HG03432 (cell line): Measurements from ENCODE around the gene SSUH2.

Source experiments
- ATAC-seq: cut with Tn5 transposase; IDR thresholded peaks from one replicate; pipeline ENCODE4 v1.9.1; 2021; ENCODE audit warnings: mild to moderate bottlenecking, moderate library complexity; ENCODE audit not compliant: unreplicated experiment

Gene SSUH2

DNA sequence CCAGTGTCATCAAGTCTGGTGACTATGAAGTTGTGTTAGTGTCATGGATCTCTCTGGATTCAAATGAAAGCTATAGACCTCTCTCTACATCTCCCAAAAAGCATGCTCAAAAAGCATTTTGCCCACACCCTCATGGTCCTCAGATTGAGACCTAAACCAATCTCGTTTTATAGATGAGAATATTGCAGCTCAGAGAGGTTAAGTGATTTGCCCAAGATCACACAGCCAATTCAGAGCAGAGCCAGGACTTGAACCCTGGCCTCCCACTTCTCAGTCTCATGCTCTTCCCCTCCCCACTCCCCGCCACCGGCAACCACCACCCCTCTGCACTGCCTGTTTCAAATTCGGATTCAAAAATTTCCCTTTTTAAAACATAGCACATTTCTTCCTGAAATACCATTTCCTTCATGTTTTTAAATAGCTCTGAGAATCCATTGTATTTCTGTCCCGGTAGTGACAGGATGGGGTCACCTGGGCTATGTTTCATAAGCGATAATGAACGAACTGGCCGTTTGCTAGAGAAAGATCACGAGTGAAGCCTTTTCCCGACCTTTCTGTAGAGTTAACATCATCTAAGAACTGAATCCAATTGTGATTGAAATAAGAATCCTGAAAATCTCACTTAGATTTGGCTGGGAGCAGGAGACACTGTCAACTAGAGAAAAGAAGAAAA is 769 bp downstream of the SSUH2 start:
- no peak for ATAC-seq

DNA sequence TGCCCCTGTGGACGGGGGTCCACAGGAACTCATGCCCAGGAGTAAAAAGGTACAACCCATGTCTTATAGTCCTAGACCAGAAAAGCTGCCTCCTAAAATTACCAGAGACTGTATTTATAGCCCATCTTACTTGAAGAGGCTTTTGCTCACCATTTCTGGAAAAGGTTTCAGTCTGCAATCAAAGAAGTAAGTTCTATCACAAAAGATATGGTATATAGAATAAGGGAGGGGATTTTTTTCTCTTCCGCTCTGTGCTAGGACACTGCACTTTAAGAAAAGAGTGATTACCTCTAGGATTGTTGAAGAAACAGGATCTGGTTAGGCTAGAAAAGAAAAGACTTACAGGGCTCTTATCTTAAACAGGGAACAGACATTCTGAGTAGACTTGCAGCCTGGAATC is 2.6 kb downstream of the SSUH2 start:
- ATAC-seq: no peak

DNA sequence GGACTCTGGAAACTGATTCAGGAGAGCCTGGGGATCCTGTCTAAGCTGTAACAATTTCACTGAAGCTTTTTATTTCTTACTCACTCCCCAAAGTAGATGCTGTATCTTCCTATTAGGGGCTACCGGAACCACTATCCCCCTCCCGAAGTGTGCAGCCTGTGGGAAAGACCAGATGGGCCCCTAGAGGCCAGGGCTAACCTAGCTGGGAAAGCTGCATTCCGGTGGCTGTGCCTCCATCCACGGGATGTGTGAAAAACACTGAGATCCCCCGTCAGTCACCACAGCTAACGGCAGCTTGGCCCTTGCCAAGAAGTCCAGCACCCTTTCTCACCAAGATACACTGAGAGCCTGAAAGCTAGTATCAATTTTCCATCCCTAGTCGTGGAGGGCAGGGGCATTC is 3.1 kb downstream of the SSUH2 start:
- no peak for ATAC-seq

DNA sequence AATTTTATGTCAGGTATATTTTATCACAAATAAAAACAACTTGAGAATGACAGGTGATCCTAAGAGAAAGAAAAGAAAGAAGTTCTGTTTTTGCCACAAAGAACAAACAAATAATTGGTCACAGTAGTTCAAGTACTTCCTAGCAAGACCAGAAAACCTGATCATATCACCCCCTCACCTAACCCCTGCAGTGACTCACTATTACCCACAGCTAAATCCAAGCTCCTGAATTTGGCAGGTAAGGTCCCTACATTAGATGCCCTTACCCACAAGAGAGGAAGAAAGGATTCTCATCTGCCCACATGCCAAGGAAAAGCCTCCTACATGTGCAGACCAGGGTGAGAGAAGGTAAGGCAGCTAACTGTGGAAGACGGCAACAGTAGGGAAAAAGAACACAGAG is 4.4 kb downstream of the SSUH2 start:
- no peak for ATAC-seq

DNA sequence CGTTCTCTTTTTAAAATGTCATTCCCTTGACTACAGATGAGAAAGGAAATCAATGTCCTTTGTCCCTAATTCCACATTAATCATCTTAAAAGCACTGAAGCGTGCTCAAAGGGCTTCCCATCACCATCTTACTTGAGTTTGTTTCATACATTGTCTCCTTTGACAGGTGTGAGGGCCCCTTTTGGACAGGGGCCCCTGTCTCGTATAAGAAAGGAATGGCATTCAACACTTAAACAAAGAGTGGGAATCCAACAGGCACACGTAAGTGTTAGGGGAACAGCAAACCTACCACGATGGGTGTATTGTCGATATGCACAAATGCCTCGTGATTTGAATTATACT is 5.0 kb downstream of the SSUH2 start:
- ATAC-seq: no peak

DNA sequence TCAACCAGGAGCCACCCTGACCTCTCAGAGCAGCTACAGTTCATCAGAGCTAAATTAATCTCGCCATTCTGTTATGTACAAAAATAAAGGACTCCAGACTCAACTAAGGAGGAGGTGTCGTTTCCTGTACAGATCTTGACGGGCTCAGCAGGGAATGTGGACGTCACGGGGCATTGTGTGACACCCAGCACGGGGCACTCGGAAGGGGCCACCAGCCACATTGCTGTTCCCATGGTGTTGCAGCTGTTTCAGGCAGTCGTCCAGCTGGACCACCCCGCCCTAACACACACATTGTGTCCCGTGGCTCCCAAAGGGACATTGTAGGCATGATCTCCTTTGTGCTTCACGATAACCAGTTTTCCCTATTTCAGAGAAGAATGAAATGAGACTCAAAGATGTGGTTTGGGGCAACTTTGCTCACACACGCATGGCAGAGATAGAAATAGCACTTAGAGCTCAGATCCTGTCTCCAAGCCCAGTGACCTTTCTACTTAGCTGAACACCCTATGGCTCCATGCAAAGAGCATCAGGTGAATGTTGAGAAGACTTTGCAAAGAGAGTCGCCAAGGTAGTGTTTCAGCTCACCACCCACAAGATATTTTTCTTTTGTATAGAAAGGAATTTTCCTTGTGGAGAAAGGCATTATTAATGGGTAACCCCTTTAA is 5.5 kb downstream of the SSUH2 start:
- no peak for ATAC-seq

DNA sequence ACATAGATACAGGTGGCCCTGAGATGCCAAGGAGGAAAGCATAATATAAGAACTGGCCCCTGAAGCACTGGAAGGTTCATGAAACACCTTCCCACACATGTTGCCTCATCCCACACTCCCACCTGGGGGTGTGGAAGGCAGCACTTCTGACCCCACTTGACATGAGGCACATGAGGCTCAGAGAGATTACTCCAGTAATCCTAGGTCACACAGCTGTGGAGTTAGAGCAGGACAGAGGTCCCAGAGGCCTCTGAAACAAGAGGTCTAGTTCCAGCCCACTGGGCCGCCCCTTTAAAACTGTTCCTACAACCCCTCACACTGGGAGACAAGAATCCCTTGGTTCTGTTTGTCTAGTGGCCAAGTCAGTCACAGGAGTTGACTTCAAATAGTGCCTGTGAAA is 7.2 kb downstream of the SSUH2 start:
- no peak for ATAC-seq

DNA sequence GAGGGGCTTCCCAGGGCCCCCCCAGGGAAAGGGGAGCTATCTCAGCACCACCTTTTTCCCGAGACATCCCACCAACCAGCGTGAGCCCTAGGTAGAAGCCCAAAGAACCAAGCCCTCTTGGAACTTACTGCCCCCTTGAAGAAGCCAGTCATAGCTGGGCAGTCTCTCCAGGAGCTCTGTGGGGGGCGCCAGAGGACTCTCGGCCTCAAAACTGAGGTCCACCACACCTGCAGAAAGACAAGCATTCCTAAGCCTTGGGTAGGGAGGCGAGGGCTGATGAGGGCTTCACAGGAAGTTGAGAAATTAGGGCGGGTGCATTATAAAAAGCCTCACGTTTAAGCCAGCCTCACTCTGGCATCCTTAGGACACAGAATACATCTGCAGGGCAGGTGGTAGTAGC is 9.0 kb downstream of the SSUH2 start:
- ATAC-seq: no peak

DNA sequence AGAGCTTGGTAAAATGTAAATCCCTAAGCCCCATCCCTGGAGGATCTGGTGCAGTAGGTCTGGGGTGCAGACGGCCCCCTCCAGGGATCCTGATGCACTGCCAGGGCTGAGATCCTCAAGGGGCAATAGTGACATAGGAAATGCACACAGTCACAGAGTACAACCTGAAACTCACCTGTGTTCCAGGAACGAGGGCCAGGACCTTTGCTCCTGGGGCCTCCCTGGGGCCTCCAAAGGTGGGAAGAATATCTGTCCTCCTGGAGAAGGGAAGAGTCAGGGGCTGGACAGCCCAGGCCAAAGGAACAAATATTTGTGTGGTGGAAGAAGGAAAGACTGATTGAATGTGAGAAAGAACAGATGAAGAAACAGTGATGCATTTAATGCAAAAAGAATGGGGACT is 9.5 kb downstream of the SSUH2 start:
- ATAC-seq: no peak

DNA sequence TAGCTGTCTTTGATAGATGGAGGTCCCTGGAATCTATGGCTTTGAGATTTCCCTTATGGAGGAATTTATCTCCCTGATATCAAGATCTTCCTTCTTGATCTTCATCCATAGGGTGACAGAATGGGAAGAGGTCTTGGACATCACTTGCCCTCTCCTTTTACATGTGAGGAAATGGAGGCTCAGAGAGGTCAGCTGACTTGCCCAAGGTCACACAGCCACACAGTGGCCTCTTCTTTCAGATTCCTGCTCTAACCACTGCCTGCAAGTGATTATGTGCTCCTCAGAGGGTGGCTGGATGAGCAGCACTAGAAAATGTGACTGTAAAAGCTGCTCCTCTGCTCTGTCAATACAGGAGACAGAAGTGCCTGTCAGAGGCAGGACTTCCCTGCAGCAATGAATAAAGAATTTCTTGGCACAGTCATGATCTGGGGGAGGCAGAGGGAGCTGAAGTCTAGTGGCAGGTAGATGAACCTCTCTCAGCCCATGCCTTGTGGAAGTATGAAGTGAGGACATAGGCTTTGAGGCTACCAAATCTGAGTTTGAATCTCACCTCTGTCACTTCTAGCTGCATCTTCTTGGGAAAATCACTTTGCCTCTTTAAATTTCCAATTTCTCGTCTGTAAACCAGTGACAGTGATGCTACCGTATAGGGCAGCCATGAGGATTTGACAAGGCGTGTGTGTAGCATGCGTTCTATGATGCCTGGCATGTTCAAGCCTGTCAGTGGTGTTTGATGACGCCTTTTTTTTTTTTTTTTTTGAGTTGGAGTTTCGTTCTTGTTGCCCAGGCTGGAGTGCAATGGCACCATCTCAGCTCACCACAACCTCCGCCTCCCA is 12.0 kb downstream of the SSUH2 start:
- no peak for ATAC-seq

DNA sequence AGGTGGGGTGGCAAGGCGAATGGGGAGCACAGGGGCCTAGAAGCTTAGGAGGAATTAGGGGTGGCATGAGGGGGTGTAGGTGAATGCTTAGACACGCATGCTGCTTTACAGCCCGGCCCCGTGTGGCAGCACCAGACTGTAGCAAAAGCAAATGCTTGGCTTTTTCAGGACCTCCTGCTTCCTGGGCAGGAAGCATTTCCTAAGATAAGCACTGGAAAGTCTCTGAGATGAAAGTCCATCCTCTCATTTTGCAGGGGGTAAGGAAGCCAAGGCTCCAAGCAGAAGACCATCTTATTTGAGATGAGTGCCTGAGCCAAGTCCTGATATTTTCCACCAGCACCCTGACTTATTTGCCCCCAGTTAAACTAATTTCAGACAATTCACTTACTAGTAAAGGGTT is 12.9 kb downstream of the SSUH2 start:
- ATAC-seq: no peak

DNA sequence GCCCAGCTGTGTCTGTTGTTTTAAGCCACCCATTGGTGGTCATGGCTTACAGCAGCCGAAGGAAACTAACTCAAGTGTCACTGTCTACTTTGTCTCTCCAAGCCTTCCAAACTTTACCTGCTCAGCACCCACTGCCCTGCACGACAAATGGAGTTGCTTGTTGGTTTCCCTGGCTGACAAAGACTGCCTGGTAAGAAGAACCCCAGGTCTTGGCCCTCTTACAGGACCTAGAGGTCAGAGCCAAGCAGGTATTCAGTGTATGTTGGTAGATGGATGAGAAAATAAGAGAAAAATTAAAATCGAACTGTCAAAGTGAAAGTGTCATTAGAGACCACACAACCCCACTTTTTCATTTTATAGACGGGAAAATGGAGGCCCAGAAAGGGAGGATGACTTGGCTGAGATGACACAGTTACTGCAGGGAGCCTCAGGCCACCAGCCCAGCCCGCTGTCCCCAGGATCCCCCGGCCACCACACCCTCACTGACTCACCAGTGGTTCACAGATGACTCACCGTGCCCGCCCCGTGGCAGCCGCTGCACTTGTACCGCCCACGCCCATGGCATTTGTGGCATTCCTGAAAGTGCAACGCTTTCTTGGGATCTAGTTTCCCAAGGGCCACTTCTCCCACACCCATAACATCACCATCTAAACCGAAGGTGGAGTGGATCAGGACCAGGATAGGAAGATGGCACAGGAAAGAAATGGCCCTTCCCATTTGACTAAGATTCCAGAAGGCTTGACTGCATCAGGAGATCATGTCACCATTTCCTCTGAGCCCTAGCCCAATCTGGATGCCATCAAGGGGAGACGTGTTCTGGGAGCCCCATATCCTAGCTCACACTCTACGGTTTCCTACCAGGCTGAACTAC is 15.2 kb downstream of the SSUH2 start:
- peak; percentile 86 for ATAC-seq

DNA sequence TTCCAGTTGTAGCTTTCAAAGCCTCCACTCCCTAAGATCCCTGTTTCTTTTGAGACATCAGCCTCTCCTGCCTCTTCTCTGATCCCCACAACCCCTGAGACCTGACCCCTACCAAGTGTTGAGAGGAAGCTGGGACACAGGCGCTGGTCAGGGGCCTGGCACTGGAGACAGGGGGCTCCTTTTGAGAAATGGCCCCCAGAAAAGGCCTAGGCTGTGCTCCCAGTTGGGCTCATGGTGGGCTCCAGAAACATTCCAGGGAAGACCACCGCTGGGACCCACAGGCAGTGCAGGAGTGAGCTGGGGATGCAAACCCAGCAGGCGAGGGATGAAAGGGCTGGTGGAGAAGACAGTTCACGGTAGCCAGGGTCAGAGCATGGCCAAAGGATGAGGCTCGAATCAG is 16.6 kb downstream of the SSUH2 start:
- no peak for ATAC-seq

DNA sequence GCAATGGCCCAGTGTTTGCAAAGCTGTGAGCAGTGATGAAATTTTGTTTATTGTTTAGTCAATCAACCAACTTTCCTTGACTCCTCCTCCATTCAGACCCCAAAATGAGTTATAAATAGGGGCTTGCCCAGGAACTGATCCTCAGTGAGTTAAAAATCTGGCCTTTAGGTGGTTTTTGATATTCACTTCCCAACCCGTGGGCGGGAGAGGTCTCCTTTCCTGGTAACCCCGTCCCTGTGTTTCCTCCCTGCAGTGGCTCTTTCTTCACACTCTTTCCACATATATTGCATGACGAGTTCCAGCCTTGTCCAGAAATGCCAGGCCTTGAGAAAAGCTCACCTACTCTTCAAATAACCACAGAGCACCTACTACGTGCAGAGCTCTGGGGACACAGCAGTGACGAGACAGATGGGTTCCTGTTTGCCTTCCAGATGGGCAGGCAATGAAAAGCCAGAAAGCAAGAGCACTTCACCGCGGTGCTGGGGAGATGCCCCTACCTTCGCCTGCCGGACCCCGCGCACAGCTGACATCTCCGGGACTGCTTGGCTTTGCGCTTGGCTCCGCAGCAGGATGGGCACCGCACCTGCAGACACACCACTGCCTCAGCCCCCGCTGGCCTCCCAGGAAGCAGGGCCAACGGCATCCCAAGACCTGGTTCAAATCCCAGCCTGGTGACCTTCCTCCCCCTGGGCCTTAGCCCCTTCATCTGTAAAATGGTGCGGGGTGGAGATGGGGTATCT is 17.2 kb downstream of the SSUH2 start:
- ATAC-seq: no peak

DNA sequence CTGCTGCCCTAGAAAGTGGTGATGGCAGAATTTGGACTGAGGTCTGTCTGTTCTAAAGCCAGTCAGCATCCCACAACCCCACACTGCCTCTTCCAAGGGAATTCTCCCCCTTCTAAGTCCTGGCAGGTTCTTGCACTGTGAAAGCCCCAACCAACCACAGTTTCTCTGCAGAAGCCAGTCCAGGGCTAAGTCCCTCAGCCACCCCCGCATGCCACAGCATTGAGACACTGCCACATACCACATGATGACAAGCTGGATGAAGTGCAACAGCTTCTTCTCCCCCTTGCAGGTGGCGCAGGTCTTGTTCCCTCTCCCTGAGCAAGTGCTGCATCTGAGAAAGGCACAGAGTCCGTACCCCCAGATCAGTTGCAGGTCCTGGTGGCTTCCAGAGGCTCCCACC is 18.6 kb downstream of the SSUH2 start:
- no peak for ATAC-seq

DNA sequence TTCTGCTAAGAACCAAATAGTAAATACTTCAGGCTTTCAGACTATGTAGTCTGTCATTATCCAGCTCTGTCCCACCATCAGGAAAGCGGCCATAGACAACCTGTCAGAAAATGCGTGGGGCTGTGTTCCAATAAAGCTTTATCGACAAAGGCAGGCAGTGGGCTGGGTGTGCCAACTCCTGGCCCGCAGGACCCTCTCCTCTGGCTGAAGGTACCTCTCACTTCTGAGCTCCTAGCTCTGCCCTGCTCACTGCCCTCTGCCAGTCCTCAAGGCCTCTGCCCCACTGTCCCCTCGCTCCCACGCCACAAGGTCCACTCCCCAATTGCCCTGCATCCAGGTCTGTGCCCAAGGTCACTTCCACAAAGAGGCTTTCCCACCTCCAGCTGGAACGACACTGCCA is 20.0 kb downstream of the SSUH2 start:
- no peak for ATAC-seq

DNA sequence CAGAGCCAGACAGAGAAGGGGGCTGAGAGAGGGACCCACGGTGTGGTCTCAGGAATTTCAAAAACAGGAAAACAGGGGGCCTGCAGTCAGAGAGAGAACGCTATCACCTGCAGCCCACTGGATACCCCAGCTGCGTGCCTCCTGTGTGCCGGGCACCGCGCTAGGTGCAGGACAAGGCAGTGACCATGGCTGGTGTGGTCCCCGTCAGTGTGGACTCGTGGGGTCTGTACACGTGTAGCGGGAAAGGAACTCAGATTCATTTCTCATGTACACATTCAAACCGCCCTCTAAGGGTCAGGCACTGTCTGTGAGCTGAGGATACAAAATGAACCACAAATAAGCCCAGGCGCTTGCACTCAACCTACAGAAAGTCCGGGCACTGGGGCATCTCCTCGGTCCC is 20.9 kb downstream of the SSUH2 start:
- ATAC-seq: no peak

DNA sequence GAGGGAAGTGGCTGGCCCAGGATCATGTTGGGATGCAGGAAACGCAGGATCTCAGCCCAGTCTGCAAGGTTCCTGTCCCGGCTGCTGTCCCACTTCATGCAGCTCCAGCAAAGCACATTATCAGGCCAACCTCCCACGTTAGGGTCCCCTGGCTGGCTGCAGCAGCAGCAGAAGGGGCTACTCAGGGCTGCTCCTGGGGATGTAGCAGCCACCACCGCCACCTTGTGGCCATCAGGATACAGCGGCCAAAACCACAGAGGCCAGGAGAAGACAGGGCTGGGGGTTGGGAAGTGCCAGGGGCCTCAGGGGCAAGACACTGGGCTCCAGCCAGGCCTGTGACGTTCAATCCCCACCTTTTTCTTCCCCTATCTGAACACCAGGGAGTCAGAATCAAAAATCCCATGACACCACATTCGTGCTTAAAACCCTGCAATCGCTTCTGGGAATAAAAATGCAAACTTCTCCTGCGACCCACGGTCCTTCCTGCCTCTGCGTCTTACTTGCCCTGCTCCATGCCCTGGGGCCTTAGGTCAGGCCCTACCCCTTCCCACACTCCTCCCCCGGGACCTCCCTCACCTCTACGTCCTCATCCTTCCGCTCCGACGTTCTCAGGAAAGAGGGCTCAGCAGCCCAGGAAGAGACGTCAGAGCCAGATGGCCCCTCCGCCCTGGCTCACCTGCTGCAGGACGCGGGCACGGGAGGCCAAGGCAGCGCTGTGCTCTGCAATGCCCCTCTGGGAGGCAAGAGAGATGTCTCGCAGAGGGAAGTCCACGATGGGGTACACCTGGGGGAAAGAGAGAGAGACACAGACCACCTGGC is 21.5 kb downstream of the SSUH2 start:
- ATAC-seq: peak; percentile 92

DNA sequence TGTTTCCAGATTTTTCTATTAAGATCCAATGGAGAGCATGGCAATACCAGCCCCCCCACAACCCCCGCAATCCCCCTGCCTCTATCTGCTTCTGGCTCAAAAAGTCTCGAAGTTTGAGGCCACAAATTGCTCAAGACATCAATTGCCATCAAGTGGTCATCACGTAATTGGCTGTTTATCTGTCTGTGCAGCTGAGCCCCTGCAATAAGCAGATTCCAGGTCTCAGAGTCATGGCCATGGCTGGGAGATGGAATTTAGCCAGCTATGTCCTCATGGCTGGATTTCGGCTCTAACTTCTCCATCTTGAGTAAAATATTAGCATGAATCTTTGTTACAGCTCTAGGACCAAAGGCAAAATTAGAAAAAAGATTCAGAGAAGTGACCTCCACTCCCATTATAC is 22.7 kb downstream of the SSUH2 start:
- no peak for ATAC-seq

DNA sequence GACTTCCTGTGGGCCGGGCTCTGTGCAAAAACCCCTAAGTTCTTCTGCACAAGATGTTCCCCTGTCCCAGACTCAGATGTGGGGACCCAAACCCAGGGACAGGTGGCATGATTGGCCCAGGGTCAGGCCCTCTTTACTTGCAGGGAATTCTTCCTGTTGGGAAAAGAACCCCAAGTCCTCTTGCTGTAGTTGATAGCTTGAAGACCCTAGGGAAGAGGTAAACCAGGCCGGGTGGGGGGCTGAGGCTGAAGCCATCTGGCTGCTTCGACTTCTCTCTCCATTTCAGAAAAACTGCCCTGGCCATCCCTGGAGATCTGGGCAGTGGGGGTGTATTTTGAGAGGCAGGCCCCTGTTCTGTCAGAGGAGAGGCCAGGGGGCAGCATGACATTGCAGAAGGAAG is 23.5 kb downstream of the SSUH2 start:
- ATAC-seq: no peak
